ENCODE results near the gene ZFP91. TPM values are rescaled to one million over a fixed set of nuclear protein-coding genes. Genes with fewer than 3 reads are reported as not detected.

The ZFP91 gene
- total and polyA plus RNA-seq, 9 of the 15 experiments (the other 6 are each of a cell fraction or from before 2014, with no cell fraction given), result 17.6 to 58.3 (median 34.0) TPM

DNA sequence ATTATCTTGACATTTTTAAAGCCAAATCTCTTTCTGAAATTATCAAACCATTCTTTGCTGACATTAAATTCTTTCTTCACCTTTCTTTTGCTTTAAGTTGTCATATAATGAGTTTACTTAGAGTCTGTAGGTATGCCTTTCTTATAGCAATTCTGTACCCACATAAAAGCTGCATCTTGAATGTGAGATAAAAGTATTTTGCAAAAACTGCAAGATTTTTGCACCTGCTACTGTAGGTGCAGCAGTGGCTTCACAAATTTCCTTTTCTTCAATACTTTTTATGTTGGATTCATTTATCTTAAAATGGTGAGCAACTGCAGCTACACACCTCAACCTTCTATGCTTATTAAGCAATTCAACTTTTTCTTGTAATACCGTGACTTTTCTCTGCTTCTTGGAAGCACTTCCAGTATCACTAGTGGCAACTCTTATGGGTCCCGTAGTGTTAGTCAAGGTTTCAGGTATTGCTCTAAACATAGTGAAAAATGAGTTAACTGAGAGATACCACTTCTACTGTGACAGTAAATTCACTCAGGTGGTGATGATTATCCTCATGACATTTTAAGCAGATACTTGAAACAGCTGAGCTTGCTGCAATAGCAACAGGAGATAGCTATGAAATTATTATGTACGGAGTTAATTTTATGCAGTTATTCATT, 18.8 kb downstream of the ZFP91 start:
- Histone ChIP-seq H3K4me2 (ENCODE audit: insufficient read depth, low read length) (no peak overlapping the region), H2AFZ (ENCODE audit: low read depth, low read length) (no peak overlapping the region), H4K20me1 (replicated peaks; ENCODE audit: control insufficient read depth, insufficient read depth, low read length) (no peaks in the 10 kb centered on the region), H3K4me3 (no peak overlapping the region), H3K9me3 (replicated peaks; ENCODE audit: control insufficient read depth, insufficient read depth, low read depth, low read length) (no peaks in the 10 kb centered on the region), H3K79me2 (ENCODE audit: control insufficient read depth, insufficient read depth, low read length) (peaks cover 100% of the 10 kb centered on the region), H3K36me3 (ENCODE audit: control insufficient read depth, insufficient read depth, low read length) (peaks cover 33% of the 10 kb centered on the region), H3K9me1 (ENCODE audit: control insufficient read depth, insufficient read depth, low read length) (peaks cover under 1% of the 10 kb centered on the region), H3K9ac (ENCODE audit: insufficient read depth in 1 of 2, low read depth in 2 of 2, low read length in 2 of 2) (no peak overlapping the region), H3K27ac (ENCODE audit: extremely low read depth, low read depth, low read length) (no peak overlapping the region), H3K4me1 (replicated peaks in 1 of 2; ENCODE audit: control insufficient read depth in 2 of 2, insufficient read depth in 2 of 2, low read length in 2 of 2) (peaks cover 4 to 14% of the 10 kb centered on the region in 2 experiments; a peak in 4 of 5 replicates), H3K27me3 (ENCODE audit: control insufficient read depth in 2 of 2, insufficient read depth in 2 of 2, low read length in 2 of 2) (no peaks in the 10 kb centered on the region)
- ChIA-PET CTCF (ENCODE audit: low intra/inter-chr PET ratio) (no interaction called here), POLR2A (interaction anchor here (0.9 to 1.5 kb wide), 3 partner anchors 8 to 17 kb away, joined by 3 to 5 read pairs (median 3); no protein-coding TSS in a partner anchor)
- FAIRE-seq, result no peak
- in situ Hi-C loops (cut with MboI) (no loop called here), intact Hi-C loops (cut with micrococcal nuclease) (no loop called here)
- DNase-seq (ENCODE audit: extremely low read depth in 1 of 4, low spot score in 3 of 4), result no peak
- 68% methylated on average over 3 of the region's 3 CpGs for WGBS (ENCODE audit: insufficient coverage, low coverage, missing lambda C conversion rate)
- TF ChIP-seq CSDE1 (IDR thresholded peaks at IDR 0.05), result no peak
- no peak for TF ChIP-seq ETV5 (CRISPR knock-in tag; IDR thresholded peaks at IDR 0.05; ENCODE audit: low read depth)
- TF ChIP-seq SMAD2 (IDR thresholded peaks at IDR 0.05; ENCODE audit: low read depth, low read length), result no peak
- TF ChIP-seq TSC22D4 (tag; IDR thresholded peaks at IDR 0.05), result no peak
- TF ChIP-seq, protein P1, sequence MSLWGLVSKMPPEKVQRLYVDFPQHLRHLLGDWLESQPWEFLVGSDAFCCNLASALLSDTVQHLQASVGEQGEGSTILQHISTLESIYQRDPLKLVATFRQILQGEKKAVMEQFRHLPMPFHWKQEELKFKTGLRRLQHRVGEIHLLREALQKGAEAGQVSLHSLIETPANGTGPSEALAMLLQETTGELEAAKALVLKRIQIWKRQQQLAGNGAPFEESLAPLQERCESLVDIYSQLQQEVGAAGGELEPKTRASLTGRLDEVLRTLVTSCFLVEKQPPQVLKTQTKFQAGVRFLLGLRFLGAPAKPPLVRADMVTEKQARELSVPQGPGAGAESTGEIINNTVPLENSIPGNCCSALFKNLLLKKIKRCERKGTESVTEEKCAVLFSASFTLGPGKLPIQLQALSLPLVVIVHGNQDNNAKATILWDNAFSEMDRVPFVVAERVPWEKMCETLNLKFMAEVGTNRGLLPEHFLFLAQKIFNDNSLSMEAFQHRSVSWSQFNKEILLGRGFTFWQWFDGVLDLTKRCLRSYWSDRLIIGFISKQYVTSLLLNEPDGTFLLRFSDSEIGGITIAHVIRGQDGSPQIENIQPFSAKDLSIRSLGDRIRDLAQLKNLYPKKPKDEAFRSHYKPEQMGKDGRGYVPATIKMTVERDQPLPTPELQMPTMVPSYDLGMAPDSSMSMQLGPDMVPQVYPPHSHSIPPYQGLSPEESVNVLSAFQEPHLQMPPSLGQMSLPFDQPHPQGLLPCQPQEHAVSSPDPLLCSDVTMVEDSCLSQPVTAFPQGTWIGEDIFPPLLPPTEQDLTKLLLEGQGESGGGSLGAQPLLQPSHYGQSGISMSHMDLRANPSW (CRISPR knock-in tag; IDR thresholded peaks at IDR 0.05), result no peak
- TF ChIP-seq HNRNPL (IDR thresholded peaks at IDR 0.05; ENCODE audit: low read depth, low read length), result no peak
- TF ChIP-seq BHLHE40 (IDR thresholded peaks at IDR 0.05; ENCODE audit: low read length), result no peak
- TF ChIP-seq SLC30A9 (CRISPR knock-in tag; IDR thresholded peaks at IDR 0.05), result no peak
- TF ChIP-seq, protein P2, sequence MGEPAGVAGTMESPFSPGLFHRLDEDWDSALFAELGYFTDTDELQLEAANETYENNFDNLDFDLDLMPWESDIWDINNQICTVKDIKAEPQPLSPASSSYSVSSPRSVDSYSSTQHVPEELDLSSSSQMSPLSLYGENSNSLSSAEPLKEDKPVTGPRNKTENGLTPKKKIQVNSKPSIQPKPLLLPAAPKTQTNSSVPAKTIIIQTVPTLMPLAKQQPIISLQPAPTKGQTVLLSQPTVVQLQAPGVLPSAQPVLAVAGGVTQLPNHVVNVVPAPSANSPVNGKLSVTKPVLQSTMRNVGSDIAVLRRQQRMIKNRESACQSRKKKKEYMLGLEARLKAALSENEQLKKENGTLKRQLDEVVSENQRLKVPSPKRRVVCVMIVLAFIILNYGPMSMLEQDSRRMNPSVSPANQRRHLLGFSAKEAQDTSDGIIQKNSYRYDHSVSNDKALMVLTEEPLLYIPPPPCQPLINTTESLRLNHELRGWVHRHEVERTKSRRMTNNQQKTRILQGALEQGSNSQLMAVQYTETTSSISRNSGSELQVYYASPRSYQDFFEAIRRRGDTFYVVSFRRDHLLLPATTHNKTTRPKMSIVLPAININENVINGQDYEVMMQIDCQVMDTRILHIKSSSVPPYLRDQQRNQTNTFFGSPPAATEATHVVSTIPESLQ (CRISPR knock-in tag; IDR thresholded peaks at IDR 0.05), result no peak
- TF ChIP-seq, protein P3, sequence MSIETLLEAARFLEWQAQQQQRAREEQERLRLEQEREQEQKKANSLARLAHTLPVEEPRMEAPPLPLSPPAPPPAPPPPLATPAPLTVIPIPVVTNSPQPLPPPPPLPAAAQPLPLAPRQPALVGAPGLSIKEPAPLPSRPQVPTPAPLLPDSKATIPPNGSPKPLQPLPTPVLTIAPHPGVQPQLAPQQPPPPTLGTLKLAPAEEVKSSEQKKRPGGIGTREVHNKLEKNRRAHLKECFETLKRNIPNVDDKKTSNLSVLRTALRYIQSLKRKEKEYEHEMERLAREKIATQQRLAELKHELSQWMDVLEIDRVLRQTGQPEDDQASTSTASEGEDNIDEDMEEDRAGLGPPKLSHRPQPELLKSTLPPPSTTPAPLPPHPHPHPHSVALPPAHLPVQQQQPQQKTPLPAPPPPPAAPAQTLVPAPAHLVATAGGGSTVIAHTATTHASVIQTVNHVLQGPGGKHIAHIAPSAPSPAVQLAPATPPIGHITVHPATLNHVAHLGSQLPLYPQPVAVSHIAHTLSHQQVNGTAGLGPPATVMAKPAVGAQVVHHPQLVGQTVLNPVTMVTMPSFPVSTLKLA (conservative IDR thresholded peaks at IDR 0.05), result no peak
- TF ChIP-seq PHB (CRISPR knock-in tag; IDR thresholded peaks at IDR 0.05), result no peak
- TF ChIP-seq MEF2A (IDR thresholded peaks at IDR 0.05; ENCODE audit: control insufficient read depth, low read depth, low read length), result no peak
- TF ChIP-seq PYGO2 (tag; IDR thresholded peaks at IDR 0.05), result no peak
- no TSS peak for BruUV-seq (replicated peaks)
- ATAC-seq, result no peak; the same call in 2 of the 3 replicates

Data from K562 (cell line).